Neural cell (in vitro differentiated cells): ENCODE measurements around the gene TRMO. TPM values are rescaled to one million over a fixed set of nuclear protein-coding genes. Genes with fewer than 3 reads are reported as not detected.

Experiments
- H2AFZ ChIP-seq: fragments of 200-600, 300-800 bp; sonication (generic), shearing (Covaris generic); 2 replicates; pipeline ENCODE4 v1.6.0; 2014; ENCODE audit warnings: low read depth, mild to moderate bottlenecking, antibody characterized with exemption, low read length, moderate library complexity
- H3F3A ChIP-seq: fragments of 200-600 bp; shearing (Covaris generic); 2 replicates; pipeline ENCODE4 v1.6.1; 2016; ENCODE audit warnings: mild to moderate bottlenecking, moderate library complexity, mixed read lengths, antibody characterized with exemption, low read length; ENCODE audit not compliant: insufficient read depth, poor library complexity, severe bottlenecking
- H3K27ac ChIP-seq: fragments of 200-600, 300-800 bp; sonication (generic), shearing (Covaris generic); 2 replicates; pipeline ENCODE4 v1.5.1; 2014; ENCODE audit warnings: mild to moderate bottlenecking, low read length, moderate library complexity
- H3K27me3 ChIP-seq: fragments of 300-800, 200-600 bp; sonication (generic), shearing (Covaris generic); 2 replicates; pipeline ENCODE4 v1.6.0; 2014; ENCODE audit warnings: mild to moderate bottlenecking, low read depth, low read length, moderate library complexity; ENCODE audit not compliant: insufficient read depth
- H3K36me3 ChIP-seq: fragments of 300-800, 200-600 bp; sonication (generic), shearing (Covaris generic); 2 replicates; pipeline ENCODE4 v1.5.1; 2014; ENCODE audit warnings: mild to moderate bottlenecking, antibody characterized with exemption, low read length, moderate library complexity; ENCODE audit not compliant: insufficient read depth
- H3K4me2 ChIP-seq: fragments of 300-800, 200-600 bp; sonication (generic), shearing (Covaris generic); 2 replicates; pipeline ENCODE4 v1.6.0; 2014; ENCODE audit warnings: mild to moderate bottlenecking, low read length
- H3K4me3 ChIP-seq: fragments of 300-800, 200-600 bp; sonication (generic), shearing (Covaris generic); 2 replicates; pipeline ENCODE4 v1.5.1; 2014; ENCODE audit warnings: mild to moderate bottlenecking, low read length, moderate library complexity
- H3K79me2 ChIP-seq: fragments of 200-600 bp; shearing (Covaris generic); replicated peaks from 2 replicates; pipeline ENCODE4 v1.6.0; 2014; ENCODE audit warnings: mild to moderate bottlenecking, low read length, moderate library complexity; ENCODE audit not compliant: insufficient read depth
- H3K9ac ChIP-seq: fragments of 300-800, 200-600 bp; sonication (generic), shearing (Covaris generic); 2 replicates; pipeline ENCODE4 v1.6.1; 2016; ENCODE audit warnings: mild to moderate bottlenecking, low read length, mixed read lengths
- H3K9me2 ChIP-seq: fragments of 200-600 bp; shearing (Covaris generic); 2 replicates; pipeline ENCODE4 v1.6.1; 2016; ENCODE audit warnings: mild to moderate bottlenecking, low read length, mixed read lengths; ENCODE audit not compliant: insufficient read depth
- H3K9me3 ChIP-seq: fragments of 200-600, 300-800 bp; sonication (generic), shearing (Covaris generic); 2 replicates; pipeline ENCODE4 v1.6.1; 2016; ENCODE audit warnings: mild to moderate bottlenecking, mixed run types, low read length, moderate library complexity, mixed read lengths
- H4K20me1 ChIP-seq: fragments of 200-600 bp; shearing (Covaris generic); 2 replicates; pipeline ENCODE4 v1.6.1; 2016; ENCODE audit warnings: mild to moderate bottlenecking, mixed run types; ENCODE audit not compliant: insufficient read depth
- EP300 ChIP-seq: fragments of 450-650 bp; conservative IDR thresholded peaks from 2 replicates; pipeline ENCODE4 v1.6.1; 2014; ENCODE audit warnings: antibody characterized with exemption, mild to moderate bottlenecking, moderate library complexity; ENCODE audit not compliant: poor library complexity, severe bottlenecking
- EZH2 ChIP-seq: fragments of 200-600, 300-800 bp; shearing (Covaris generic), sonication (generic); IDR thresholded peaks from 2 replicates; pipeline ENCODE4 v1.6.1; 2014; ENCODE audit warnings: antibody characterized with exemption, low read length, borderline replicate concordance, mild to moderate bottlenecking; ENCODE audit not compliant: insufficient read depth, poor library complexity, severe bottlenecking
- MXI1 ChIP-seq: fragments of 450-650 bp; conservative IDR thresholded peaks from 2 replicates; pipeline ENCODE4 v1.6.1; 2014; ENCODE audit warnings: antibody characterized with exemption, mild to moderate bottlenecking; ENCODE audit not compliant: poor library complexity, severe bottlenecking
- POLR2AphosphoS5 ChIP-seq: IDR thresholded peaks from 2 replicates; pipeline ENCODE4 v1.6.1; 2012
- RAD21 ChIP-seq: fragments of 450-650 bp; conservative IDR thresholded peaks from 2 replicates; pipeline ENCODE4 v1.6.1; 2014; ENCODE audit warnings: antibody characterized with exemption, mild to moderate bottlenecking, moderate library complexity
- SMC3 ChIP-seq: fragments of 450-650 bp; conservative IDR thresholded peaks from 2 replicates; pipeline ENCODE4 v1.6.1; 2014; ENCODE audit warnings: antibody characterized with exemption, mild to moderate bottlenecking, moderate library complexity; ENCODE audit not compliant: poor library complexity
- TAF1 ChIP-seq: IDR thresholded peaks from 2 replicates; pipeline ENCODE4 v1.6.1; 2012; ENCODE audit warnings: low read depth
- polyA plus RNA-seq: library from polyadenylated mRNA; depleted of rRNA; stranded (reverse); fragments of >200 nt; gene quantifications from 2 replicates; pipeline ENCODE4 v1.2.3, GENCODE V29; 2014
- TF ChIP-seq, protein P1 (sequence below): IDR thresholded peaks from 2 replicates; pipeline ENCODE4 v1.6.1; 2012; ENCODE audit warnings: borderline replicate concordance
- TF ChIP-seq, protein P2 (sequence below): fragments of 450-650 bp; IDR thresholded peaks from 2 replicates; pipeline ENCODE4 v1.5.1; 2014; ENCODE audit warnings: antibody characterized with exemption, mild to moderate bottlenecking, moderate library complexity; ENCODE audit not compliant: poor library complexity, severe bottlenecking

TRMO gene
- polyA plus RNA-seq, 1 donor from 2014 or later, result 15.4 TPM

DNA sequence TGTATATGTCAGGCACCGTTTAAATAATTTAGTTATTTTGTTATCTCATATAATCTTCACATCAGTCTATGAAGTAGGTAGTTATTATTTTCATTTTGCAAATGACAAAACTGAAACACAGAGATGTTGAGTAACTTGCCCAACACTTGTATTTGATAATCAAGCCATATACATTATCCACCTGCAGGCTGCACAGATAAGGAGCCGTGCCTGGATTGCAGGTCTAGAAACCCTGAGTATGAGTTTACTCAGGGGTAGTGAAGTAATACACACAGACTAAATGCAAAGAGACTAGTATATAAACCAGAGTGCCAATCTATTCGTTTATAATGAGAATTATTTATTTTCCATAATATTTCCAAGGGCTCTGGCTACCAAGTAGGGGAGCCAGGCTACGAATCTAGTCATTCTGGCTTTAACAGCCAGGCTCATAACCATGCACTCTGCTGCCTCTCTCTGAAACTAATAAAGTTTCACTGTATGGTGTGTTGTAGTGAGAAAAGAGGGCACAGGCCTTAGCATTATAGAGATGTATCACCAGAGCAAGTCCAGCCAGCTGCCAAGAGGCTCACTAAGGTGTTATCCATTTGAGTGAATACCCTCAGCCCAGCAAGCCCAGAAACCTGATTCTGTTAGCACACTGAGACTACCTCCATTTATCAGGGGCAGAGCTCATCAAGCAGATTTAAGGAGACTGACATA, 11.1 kb upstream of the TRMO start:
- H4K20me1 ChIP-seq, result no peaks in the 10 kb centered on the region
- no peaks in the 10 kb centered on the region for H3K9me3 ChIP-seq
- H3K9me2 ChIP-seq, result no peaks in the 10 kb centered on the region
- no peaks in the 10 kb centered on the region for H3K36me3 ChIP-seq
- H3K4me3 ChIP-seq, result no peak overlapping the region
- H3F3A ChIP-seq, result peaks cover 4% of the 10 kb centered on the region
- no peaks in the 10 kb centered on the region for H3K79me2 ChIP-seq
- H2AFZ ChIP-seq, result no peak overlapping the region
- H3K27me3 ChIP-seq, result peaks cover 62% of the 10 kb centered on the region
- no peak overlapping the region for H3K4me2 ChIP-seq
- no peak overlapping the region for H3K9ac ChIP-seq
- no peak for TF ChIP-seq TAF1
- no peak for TF ChIP-seq MXI1
- H3K27ac ChIP-seq, result no peak overlapping the region

DNA sequence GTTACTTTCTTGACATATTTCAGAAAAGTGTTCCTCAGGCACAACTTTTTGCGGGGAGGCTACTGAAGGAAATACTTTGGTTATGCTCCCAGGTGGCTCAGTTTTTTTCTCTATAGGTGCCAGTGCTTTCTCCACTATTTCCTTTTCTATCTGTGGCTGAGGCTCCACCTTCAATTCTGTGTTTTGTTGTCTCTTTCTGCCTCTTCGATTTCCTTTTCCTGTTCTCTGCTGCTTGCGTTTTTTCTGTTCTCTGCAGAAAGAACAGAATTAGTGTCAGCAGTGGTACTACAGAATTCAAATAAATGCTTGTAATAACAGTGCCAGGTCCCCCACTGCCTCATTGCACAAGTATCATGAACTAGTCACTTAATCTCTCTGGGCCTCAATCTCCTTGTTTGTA, 8.7 kb upstream of the TRMO start:
- Histone ChIP-seq H3F3A (peaks cover 4% of the 10 kb centered on the region), H3K79me2 (no peaks in the 10 kb centered on the region), H3K36me3 (no peaks in the 10 kb centered on the region), H3K9me3 (no peaks in the 10 kb centered on the region), H2AFZ (no peak overlapping the region), H3K9ac (no peak overlapping the region), H3K27me3 (peaks cover 60% of the 10 kb centered on the region), H3K27ac (no peak overlapping the region), H3K4me2 (no peak overlapping the region), H3K9me2 (no peaks in the 10 kb centered on the region), H3K4me3 (no peak overlapping the region), H4K20me1 (no peaks in the 10 kb centered on the region)
- TF ChIP-seq SMC3 (no peak), TAF1 (no peak), POLR2AphosphoS5 (no peak), MXI1 (no peak), EZH2 (no peak), RAD21 (no peak), EP300 (no peak)
- TF ChIP-seq, protein P1, sequence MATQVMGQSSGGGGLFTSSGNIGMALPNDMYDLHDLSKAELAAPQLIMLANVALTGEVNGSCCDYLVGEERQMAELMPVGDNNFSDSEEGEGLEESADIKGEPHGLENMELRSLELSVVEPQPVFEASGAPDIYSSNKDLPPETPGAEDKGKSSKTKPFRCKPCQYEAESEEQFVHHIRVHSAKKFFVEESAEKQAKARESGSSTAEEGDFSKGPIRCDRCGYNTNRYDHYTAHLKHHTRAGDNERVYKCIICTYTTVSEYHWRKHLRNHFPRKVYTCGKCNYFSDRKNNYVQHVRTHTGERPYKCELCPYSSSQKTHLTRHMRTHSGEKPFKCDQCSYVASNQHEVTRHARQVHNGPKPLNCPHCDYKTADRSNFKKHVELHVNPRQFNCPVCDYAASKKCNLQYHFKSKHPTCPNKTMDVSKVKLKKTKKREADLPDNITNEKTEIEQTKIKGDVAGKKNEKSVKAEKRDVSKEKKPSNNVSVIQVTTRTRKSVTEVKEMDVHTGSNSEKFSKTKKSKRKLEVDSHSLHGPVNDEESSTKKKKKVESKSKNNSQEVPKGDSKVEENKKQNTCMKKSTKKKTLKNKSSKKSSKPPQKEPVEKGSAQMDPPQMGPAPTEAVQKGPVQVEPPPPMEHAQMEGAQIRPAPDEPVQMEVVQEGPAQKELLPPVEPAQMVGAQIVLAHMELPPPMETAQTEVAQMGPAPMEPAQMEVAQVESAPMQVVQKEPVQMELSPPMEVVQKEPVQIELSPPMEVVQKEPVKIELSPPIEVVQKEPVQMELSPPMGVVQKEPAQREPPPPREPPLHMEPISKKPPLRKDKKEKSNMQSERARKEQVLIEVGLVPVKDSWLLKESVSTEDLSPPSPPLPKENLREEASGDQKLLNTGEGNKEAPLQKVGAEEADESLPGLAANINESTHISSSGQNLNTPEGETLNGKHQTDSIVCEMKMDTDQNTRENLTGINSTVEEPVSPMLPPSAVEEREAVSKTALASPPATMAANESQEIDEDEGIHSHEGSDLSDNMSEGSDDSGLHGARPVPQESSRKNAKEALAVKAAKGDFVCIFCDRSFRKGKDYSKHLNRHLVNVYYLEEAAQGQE, result no peak
- TF ChIP-seq, protein P2, sequence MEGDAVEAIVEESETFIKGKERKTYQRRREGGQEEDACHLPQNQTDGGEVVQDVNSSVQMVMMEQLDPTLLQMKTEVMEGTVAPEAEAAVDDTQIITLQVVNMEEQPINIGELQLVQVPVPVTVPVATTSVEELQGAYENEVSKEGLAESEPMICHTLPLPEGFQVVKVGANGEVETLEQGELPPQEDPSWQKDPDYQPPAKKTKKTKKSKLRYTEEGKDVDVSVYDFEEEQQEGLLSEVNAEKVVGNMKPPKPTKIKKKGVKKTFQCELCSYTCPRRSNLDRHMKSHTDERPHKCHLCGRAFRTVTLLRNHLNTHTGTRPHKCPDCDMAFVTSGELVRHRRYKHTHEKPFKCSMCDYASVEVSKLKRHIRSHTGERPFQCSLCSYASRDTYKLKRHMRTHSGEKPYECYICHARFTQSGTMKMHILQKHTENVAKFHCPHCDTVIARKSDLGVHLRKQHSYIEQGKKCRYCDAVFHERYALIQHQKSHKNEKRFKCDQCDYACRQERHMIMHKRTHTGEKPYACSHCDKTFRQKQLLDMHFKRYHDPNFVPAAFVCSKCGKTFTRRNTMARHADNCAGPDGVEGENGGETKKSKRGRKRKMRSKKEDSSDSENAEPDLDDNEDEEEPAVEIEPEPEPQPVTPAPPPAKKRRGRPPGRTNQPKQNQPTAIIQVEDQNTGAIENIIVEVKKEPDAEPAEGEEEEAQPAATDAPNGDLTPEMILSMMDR, result no peak
